ENCODE data around the gene DTNB. TPM values are rescaled to one million over a fixed set of nuclear protein-coding genes. Genes with fewer than 3 reads are reported as not detected.

The DTNB gene
- total and polyA plus RNA-seq, 2 experiments from 2014 or later = 10.3 to 13.9 TPM

DNA sequence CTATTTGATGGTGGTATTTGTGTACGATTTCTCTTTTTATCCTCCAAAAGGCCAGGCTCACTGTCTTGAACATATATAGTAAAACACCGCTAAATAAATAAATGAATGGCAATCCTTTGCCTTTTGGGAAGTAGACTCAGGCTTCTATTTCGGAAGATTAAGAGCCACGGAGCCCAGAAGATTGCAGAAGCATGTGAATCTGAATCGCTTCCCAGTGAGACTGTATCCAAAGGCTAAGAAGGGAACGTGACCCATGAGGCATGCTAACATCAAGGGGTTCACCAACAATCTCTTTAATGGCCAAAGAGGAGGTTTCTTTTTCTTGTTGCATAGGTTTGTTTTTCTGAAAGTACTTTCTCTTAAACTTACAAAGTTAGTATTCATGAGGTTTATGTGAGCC lies 261.6 kb downstream of the DTNB start:
- Histone ChIP-seq H3K4me1 (ENCODE audit: insufficient read depth) (no peaks in the 10 kb centered on the region), H3K9me3 (ENCODE audit: low read depth) (no peaks in the 10 kb centered on the region), H2AFZ (no peak overlapping the region), H3K4me2 (no peak overlapping the region), H3K79me2 (no peaks in the 10 kb centered on the region), H3K27me3 (no peaks in the 10 kb centered on the region), H3K27ac (peak overlapping the region; percentile 4), H3K36me3 (replicated peaks; ENCODE audit: insufficient read depth, low read depth) (no peaks in the 10 kb centered on the region), H4K20me1 (ENCODE audit: insufficient read depth, poor library complexity, severe bottlenecking) (no peaks in the 10 kb centered on the region), H3K9me2 (replicated peaks; ENCODE audit: insufficient read depth) (no peaks in the 10 kb centered on the region), H3K4me3 (no peak overlapping the region)
- 66% methylated on average over 6 of the region's 6 CpGs for WGBS (ENCODE audit: low lambda C conversion rate, missing lambda C conversion rate)
- no peak for TF ChIP-seq EZH2phosphoT487 (IDR thresholded peaks at IDR 0.05; ENCODE audit: low read depth, severe bottlenecking, unreplicated experiment)
- no peak for TF ChIP-seq EZH2 (IDR thresholded peaks at IDR 0.05; ENCODE audit: borderline replicate concordance)
- TF ChIP-seq CTCF (IDR thresholded peaks at IDR 0.05; ENCODE audit: poor library complexity) = no peak
- DNase-seq (ENCODE audit: low spot score) = no peak

GRCh38 chr2:25411281-25411680 lies 262.1 kb downstream of the DTNB start:
- H4K20me1 ChIP-seq (ENCODE audit: insufficient read depth, poor library complexity, severe bottlenecking) = no peaks in the 10 kb centered on the region
- TF ChIP-seq EZH2phosphoT487 (IDR thresholded peaks at IDR 0.05; ENCODE audit: low read depth, severe bottlenecking, unreplicated experiment) (no peak), CTCF (IDR thresholded peaks at IDR 0.05; ENCODE audit: poor library complexity) (no peak), EZH2 (IDR thresholded peaks at IDR 0.05; ENCODE audit: borderline replicate concordance) (no peak)
- no peaks in the 10 kb centered on the region for H3K36me3 ChIP-seq (replicated peaks; ENCODE audit: insufficient read depth, low read depth)
- no peaks in the 10 kb centered on the region for H3K4me1 ChIP-seq (ENCODE audit: insufficient read depth)
- no peaks in the 10 kb centered on the region for H3K27me3 ChIP-seq
- H3K79me2 ChIP-seq = no peaks in the 10 kb centered on the region
- DNase-seq (ENCODE audit: low spot score) = no peak
- no peak overlapping the region for H3K4me2 ChIP-seq
- WGBS (ENCODE audit: low lambda C conversion rate, missing lambda C conversion rate) = 85% methylated on average over 8 of the region's 8 CpGs
- H3K9me3 ChIP-seq (ENCODE audit: low read depth) = no peaks in the 10 kb centered on the region
- H3K9me2 ChIP-seq (replicated peaks; ENCODE audit: insufficient read depth) = no peaks in the 10 kb centered on the region
- no peak overlapping the region for H3K27ac ChIP-seq
- no peak overlapping the region for H3K4me3 ChIP-seq
- H2AFZ ChIP-seq = no peak overlapping the region

DNA sequence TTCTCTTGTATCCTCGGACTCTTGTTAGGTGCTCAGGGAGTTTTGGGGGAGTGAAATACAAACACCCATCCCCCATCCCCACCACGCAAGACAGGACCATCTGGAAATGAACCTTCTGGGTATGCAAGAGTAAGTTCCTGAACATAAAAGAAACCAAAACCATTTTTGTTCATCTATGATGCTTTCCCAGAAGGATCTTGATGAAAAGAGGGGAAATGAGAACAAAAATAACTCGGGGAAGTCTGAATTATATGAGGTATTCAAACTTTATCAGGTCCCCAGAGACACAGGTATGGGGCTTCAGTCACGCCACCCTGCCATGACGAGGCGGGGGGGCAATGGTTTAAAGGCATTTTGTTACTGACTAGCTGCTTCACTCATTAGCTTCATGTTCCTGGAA lies 263.0 kb downstream of the DTNB start:
- 88% methylated on average over 6 of the region's 6 CpGs for WGBS (ENCODE audit: low lambda C conversion rate, missing lambda C conversion rate)
- Histone ChIP-seq H3K27ac (no peak overlapping the region), H3K36me3 (replicated peaks; ENCODE audit: insufficient read depth, low read depth) (no peaks in the 10 kb centered on the region), H3K9me3 (ENCODE audit: low read depth) (no peaks in the 10 kb centered on the region), H4K20me1 (ENCODE audit: insufficient read depth, poor library complexity, severe bottlenecking) (no peaks in the 10 kb centered on the region), H3K79me2 (no peaks in the 10 kb centered on the region), H3K4me3 (no peak overlapping the region), H3K27me3 (no peaks in the 10 kb centered on the region), H2AFZ (no peak overlapping the region), H3K4me2 (no peak overlapping the region), H3K9me2 (replicated peaks; ENCODE audit: insufficient read depth) (no peaks in the 10 kb centered on the region), H3K4me1 (ENCODE audit: insufficient read depth) (no peaks in the 10 kb centered on the region)
- no peak for TF ChIP-seq CTCF (IDR thresholded peaks at IDR 0.05; ENCODE audit: poor library complexity)
- TF ChIP-seq EZH2 (IDR thresholded peaks at IDR 0.05; ENCODE audit: borderline replicate concordance) = no peak
- TF ChIP-seq EZH2phosphoT487 (IDR thresholded peaks at IDR 0.05; ENCODE audit: low read depth, severe bottlenecking, unreplicated experiment) = no peak
- DNase-seq (ENCODE audit: low spot score) = no peak

DNA sequence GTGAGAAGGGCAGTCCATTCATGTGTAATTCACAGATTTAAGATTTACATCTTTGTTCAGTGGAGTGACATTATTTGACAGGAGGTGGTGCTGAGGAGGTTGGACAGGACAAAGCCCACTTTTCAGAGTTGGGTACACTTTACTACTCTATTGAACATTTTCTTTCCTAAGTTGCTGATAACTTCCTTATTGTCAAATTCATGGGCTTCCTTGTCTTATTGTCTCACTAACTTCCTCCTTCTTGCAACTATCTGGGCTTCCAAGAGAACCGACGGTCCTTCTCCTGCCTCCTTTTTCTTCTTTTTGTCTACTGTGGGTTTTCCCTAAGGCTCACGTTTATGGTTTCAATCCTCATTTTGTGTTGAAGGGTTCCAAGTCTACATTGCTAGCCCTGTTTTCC lies 263.9 kb downstream of the DTNB start:
- Histone ChIP-seq H3K36me3 (replicated peaks; ENCODE audit: insufficient read depth, low read depth) (no peaks in the 10 kb centered on the region), H4K20me1 (ENCODE audit: insufficient read depth, poor library complexity, severe bottlenecking) (no peaks in the 10 kb centered on the region), H3K79me2 (no peaks in the 10 kb centered on the region), H3K4me3 (no peak overlapping the region), H3K9me2 (replicated peaks; ENCODE audit: insufficient read depth) (no peaks in the 10 kb centered on the region), H2AFZ (no peak overlapping the region), H3K4me2 (no peak overlapping the region), H3K4me1 (ENCODE audit: insufficient read depth) (no peaks in the 10 kb centered on the region), H3K27ac (no peak overlapping the region), H3K27me3 (no peaks in the 10 kb centered on the region), H3K9me3 (ENCODE audit: low read depth) (no peaks in the 10 kb centered on the region)
- TF ChIP-seq EZH2phosphoT487 (IDR thresholded peaks at IDR 0.05; ENCODE audit: low read depth, severe bottlenecking, unreplicated experiment) = no peak
- no peak for TF ChIP-seq EZH2 (IDR thresholded peaks at IDR 0.05; ENCODE audit: borderline replicate concordance)
- TF ChIP-seq CTCF (IDR thresholded peaks at IDR 0.05; ENCODE audit: poor library complexity) = no peak
- WGBS (ENCODE audit: low lambda C conversion rate, missing lambda C conversion rate) = 85% methylated on average over 3 of the region's 3 CpGs
- no peak for DNase-seq (ENCODE audit: low spot score)
